Activated CD4-positive, alpha-beta T cell treated with anti-CD3 and anti-CD28 coated beads, Interleukin-2, amount 50 U/mL, for 1 hour (primary cell): ENCODE measurements around the gene CYSTM1.

ENCODE experiments used
- DNase-seq: peaks from one replicate; pipeline ENCODE4 v3.0.0-alpha.2; 2020

CYSTM1 gene

GRCh38 chr5:140215276-140215675 is 40.3 kb downstream of the CYSTM1 start:
- DNase-seq, result no peak

- DNase-seq, result no peak
Observed at GRCh38 chr5:140216478-140217074, 41.6 kb downstream of the CYSTM1 start.

GRCh38 chr5:140217299-140218026 is 42.5 kb downstream of the CYSTM1 start:
- no peak for DNase-seq

- DNase-seq, result no peak
Observed at GRCh38 chr5:140219068-140219991, 44.3 kb downstream of the CYSTM1 start.

- no peak for DNase-seq
Observed at GRCh38 chr5:140220032-140220697, 45.2 kb downstream of the CYSTM1 start.

- no peak for DNase-seq
Observed at GRCh38 chr5:140220698-140221064, 45.7 kb downstream of the CYSTM1 start.

- DNase-seq, result no peak
Observed at GRCh38 chr5:140221697-140222223, 46.8 kb downstream of the CYSTM1 start.

- DNase-seq, result no peak
Observed at GRCh38 chr5:140222416-140222815, 47.4 kb downstream of the CYSTM1 start.

- no peak for DNase-seq
Observed at GRCh38 chr5:140223567-140223966, 48.6 kb downstream of the CYSTM1 start.

GRCh38 chr5:140224658-140225057 is 49.7 kb downstream of the CYSTM1 start:
- DNase-seq, result no peak

- no peak for DNase-seq
Observed at GRCh38 chr5:140225396-140225795, 50.4 kb downstream of the CYSTM1 start.

GRCh38 chr5:140227046-140227445 is 52.1 kb downstream of the CYSTM1 start:
- DNase-seq, result no peak

- no peak for DNase-seq
Observed at GRCh38 chr5:140228364-140228837, 53.4 kb downstream of the CYSTM1 start.

- no peak for DNase-seq
Observed at GRCh38 chr5:140230373-140230772, 55.4 kb downstream of the CYSTM1 start.

- DNase-seq, result no peak
Observed at GRCh38 chr5:140232731-140233130, 57.7 kb downstream of the CYSTM1 start.

- DNase-seq, result no peak
Observed at GRCh38 chr5:140234377-140234989, 59.5 kb downstream of the CYSTM1 start.

GRCh38 chr5:140235791-140236551 is 61.0 kb downstream of the CYSTM1 start:
- DNase-seq, result no peak

GRCh38 chr5:140236891-140237598 is 62.1 kb downstream of the CYSTM1 start:
- DNase-seq, result no peak

- DNase-seq, result no peak
Observed at GRCh38 chr5:140238756-140239155, 63.8 kb downstream of the CYSTM1 start.

- DNase-seq, result no peak
Observed at GRCh38 chr5:140239461-140239860, 64.5 kb downstream of the CYSTM1 start.
